DMS114 treated with DMSO at 0.1 percent for 48 hours (cell line): ENCODE measurements around the gene SLCO4C1.
A peak's percentile ranks its signal among the peaks of the same experiment; 100 is the strongest.

Experiments
- DNase-seq: peaks from one replicate; lab custom pipeline; 2025; ENCODE audit not compliant: unreplicated experiment; lab: John Stamatoyannopoulos, UW

The SLCO4C1 gene

DNA sequence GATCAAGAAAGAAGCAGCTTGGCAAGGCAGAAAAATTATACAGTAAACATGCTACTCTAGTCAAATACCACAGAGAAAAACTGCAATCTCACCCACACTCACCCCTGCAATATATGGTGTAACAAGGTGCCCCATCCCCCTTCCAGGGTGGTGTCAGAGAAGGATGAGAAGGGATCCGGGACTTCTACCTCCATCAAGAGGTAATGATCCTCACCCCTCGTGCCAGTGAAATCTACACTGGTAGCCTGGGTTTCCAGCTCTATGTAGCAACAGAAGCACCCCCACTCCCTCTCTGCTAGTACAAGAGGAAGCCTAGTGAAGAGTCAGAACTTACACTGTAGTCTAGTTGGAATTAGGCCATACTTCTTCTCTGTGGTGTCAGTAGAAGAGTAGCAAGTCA, 18.9 kb downstream of the SLCO4C1 start:
- DNase-seq = no peak

- DNase-seq = no peak
These were observed 24.3 kb downstream of the SLCO4C1 start for GRCh38 chr5:102271759-102272158.

DNA sequence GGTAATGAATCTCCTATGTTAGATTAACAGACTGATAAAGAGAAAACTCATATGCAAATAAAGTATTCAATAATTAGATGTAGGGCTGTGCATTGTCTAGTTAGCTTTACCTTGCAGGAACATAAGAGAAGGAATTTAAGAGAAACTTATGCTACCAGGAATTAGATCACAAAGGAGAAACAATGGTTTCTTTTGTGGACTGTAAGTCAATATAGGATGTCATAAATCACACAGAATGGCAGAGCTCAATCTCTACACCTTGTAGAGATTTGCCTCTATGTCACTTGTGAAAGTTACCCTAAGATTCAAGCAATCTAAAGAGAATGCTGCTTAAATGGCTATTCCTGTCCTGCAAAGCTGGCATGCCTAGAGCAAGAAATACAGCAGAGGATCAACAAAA, 26.0 kb downstream of the SLCO4C1 start:
- DNase-seq = no peak

- DNase-seq = no peak
These were observed 33.4 kb downstream of the SLCO4C1 start for GRCh38 chr5:102262688-102263087.

DNA sequence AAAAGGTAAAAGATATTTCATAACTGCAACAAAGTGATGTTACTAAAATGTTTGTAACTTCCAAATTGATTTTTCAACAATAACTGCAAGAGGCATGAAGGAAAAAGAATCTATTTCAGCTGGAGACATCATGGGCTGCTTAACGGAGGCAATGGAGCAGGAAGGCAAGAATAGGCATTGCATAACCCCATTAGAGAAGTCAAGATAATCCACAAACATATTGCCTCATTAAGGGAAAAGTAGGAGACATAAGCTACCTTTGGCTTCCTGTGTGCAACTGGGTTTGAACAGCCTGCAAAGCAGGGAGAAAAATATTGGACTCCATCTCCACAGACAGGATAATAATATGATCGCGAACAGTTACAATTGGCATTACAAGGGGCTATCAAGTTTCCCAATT, 46.7 kb downstream of the SLCO4C1 start:
- DNase-seq = no peak

DNA sequence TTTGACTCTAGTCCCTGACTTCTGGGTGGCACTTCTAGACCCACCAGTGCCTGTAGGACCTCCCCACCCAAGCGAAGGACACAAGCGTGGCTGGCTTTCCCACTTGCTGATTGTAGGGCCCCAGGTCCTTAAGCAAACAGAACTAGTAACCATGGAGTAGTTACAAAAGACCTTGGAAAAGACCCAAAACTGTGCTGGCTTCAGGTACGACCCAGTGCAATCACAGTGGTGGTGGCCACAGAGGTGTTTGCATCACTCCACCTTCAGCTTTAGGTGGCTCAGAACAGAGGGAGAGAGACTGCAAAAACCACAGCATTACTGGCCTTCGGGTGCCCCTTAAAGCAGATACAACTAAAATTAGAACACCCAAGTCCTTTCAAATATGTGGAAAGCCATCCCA, 52.9 kb downstream of the SLCO4C1 start:
- no peak for DNase-seq

DNA sequence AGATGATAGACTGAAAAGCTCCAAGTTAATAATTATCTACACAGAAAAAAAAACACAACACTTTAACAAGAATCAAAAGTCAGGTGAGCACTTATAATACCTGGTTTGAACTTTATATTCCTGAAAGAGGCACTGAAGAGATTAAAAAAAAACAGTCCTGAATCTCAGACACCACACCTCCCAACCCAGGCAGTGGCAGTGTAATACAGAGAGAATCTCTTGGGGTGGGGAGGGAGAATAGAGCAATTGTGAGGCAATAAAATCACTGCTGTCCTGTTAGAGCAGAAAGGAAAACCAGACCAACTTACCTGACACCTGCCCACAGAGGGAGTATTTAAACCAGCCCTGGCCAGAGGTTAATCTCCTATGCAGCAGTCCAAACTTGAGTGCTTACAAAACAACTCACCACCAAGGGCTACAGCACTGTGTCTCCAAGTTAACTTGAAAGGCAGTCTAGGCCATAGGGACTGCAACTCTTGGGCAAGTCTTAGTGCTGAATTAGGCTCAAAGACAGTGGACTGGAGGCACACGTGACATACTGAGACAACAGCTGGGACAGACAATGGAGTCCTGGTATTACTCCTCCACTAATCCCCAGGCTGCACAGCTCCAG, 54.2 kb downstream of the SLCO4C1 start:
- no peak for DNase-seq

DNA sequence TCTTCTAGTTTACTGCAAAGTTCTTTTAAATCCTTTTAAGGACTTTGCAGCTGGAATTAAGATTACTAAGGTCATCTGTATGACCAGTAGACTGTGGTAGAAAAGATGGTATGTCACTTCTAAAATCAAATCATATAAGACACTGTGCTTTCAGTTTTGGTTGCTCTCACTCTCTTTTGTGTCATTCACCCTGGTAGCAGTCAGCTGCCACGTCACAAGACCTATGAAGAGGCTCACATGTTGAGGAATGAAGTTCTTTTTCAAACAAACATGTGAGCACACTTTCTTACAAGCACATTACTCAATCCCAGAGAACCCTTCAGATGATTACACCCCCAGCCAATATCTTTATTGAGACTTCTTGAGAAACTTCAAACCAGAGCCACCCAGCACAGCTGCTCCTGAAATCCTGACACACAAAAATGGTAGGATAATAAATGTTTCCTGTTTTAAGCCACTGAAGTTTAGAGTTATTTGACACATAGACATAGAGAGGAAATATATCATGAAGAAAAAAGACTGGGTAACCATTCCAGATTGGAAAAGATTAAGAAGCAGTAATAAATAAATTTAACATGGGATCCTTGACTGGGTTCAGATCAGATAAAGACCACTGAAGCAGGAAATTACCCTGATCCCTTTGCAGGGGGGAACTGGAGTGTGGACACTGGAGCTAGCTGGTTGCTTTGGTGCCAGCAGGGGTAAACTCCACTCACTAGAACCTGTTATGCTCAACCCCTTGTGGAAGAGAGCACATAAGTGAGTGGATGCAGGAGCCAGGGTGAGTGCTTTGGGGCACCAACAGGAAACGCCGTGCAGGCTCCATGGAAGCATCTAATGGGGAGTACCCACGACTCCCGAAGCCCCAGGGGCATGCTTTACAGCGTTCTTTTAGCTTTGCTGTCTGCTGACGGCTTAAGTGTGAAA, 64.1 kb downstream of the SLCO4C1 start:
- DNase-seq = no peak

DNA sequence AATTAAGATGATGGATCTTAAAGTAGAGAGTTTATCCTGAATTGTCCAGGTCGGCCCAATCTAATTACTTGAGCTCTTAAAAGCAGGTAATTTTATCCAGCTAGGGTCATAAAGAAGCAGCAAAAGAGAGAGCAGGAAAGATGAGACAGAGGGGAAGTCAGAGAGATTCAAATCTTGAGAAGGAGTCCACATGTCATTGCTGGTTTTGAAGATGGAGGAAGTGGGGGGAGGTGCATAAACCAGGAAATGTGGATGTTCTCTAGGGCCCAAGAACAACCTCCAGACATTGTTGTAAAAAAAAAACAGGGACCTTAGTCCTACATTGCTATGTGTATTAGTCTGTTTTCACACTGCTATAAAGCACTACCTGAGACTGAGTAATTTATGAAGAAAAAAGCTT, 66.4 kb downstream of the SLCO4C1 start:
- no peak for DNase-seq

DNA sequence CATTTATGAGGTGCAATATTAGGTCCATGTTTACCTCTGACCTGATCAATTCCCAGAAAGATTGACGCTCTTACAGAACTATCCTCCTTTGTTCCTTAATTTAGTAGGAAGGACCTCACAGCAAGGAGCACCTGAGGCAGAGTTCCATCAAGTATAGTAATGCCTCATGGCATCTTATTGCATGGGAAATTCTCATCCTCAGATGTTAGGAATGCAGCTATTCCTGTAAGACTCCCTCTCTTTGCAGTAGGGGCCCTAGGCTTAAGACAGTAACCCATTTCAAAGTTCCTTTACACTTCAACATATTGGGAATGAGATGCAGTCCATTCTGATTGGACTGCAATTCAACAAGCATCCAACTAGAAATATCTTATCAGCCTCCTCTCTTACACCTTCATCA, 69.8 kb downstream of the SLCO4C1 start:
- DNase-seq = no peak

GRCh38 chr5:102223542-102224477, 72.3 kb downstream of the SLCO4C1 start:
- DNase-seq = peak; percentile 29

DNA sequence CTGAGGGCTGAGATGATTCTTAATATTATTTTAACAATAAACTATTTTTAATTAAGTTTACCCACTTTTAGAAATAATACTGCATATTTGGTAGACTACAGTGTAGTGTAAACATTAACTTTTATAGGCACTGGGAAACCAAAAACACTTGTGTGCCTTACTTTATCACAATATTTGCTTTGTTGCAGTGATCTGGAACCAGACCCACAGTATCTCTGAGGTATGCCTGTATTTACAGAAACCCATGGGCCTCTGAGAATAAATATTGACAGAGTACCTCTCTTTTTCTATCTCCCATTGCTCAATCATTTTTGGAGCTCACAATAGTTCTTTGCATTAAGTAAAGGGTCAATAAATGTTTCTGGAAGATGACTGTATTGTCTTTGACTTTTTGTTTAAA, 73.3 kb downstream of the SLCO4C1 start:
- DNase-seq = no peak

DNA sequence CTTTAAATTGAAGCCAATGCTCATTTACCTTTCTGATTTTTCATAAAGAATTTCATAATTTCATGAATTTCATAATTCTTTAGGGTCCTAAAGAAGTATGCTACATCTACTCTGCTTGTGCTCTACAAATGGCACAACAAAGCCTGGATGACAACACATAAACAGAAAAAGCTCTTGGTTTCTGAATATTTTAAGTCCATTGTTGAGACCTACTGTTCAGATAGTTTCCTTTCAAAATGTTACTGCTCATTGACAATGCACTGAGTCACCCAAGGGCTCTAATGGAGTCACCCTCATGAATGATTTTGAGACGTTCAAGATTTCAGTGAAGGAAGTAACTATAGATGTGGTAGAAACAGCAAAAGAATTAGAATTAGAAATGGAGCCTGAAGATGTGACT, 74.1 kb downstream of the SLCO4C1 start:
- no peak for DNase-seq

DNA sequence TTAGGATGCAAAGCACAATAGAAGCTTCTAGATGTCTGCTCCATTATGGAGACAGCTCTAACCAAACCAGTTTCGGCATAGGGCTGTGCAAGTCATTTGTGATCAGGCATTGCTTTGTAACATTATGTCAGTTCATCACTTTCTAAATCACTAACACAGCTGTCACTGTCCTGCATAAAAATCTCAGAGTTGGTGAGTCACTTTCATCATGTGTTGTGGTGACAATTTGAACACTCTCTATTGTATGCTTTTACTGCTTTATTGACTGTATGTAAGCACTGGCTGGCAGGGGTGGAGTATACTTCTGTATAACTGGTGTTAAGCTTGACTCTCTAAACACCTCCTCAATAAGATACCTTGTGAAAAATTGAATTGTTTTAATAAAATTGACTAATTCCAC, 77.9 kb downstream of the SLCO4C1 start:
- DNase-seq = no peak

DNA sequence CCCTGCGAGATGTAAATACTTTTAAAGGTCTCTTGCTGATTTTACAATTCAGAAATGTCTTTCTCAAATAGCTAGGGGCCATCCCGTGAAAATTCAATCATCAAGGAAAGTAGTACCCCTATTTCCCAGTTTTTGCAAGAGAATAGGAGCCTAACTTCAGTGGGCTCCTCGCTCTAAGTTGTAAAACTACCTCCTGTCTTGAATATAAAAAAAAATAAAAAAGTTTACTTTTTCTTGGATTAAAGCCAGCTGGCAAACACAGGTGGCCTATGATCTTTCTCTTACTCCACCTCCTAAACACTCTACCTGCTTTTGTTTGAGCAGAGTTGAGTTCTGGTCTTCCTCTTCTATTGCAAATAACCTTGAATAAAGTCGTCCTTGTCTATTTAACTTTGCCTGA, 79.4 kb downstream of the SLCO4C1 start:
- DNase-seq = no peak

DNA sequence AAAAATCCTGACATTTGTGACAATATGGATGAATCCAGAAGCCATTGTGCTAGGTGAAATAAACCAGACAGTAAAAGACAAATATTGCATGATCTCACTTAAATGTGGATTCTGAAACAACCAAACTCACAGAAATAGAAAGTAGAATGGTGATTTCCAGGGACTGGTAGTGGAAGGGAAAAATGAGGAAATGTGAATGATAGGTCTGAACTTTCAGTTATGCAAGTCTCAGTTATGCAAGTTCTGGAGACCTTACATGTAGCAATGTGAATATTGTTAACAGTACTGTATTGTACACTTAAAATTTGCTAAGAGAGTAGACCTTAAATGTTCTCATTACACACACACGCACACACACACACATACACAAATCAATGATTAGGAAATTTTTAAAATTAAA, 84.9 kb downstream of the SLCO4C1 start:
- DNase-seq = no peak

GRCh38 chr5:102200861-102201260, 95.2 kb downstream of the SLCO4C1 start:
- DNase-seq = no peak

GRCh38 chr5:102196481-102196880, 99.6 kb downstream of the SLCO4C1 start:
- DNase-seq = no peak
